H1 (cell line): ENCODE data around the gene MAN2A1. TPM values are rescaled to one million over a fixed set of nuclear protein-coding genes. Genes with fewer than 3 reads are reported as not detected.

Source experiments
- BACH1 ChIP-seq: IDR thresholded peaks from 2 replicates; pipeline ENCODE4 v1.6.1; 2012; ENCODE audit warnings: low read length, improper control_type of control experiment
- CTBP2 ChIP-seq: IDR thresholded peaks from 2 replicates; pipeline ENCODE4 v1.7.0; 2011; ENCODE audit warnings: borderline replicate concordance, mild to moderate bottlenecking, moderate library complexity, mixed read lengths, low read length; ENCODE audit not compliant: insufficient read depth, insufficient read length
- EZH2 ChIP-seq: fragments of 200-600 bp; sonication (generic); IDR thresholded peaks from 2 replicates; pipeline ENCODE4 v1.7.1; 2012; ENCODE audit warnings: low read depth, mild to moderate bottlenecking, moderate library complexity, low read length, inconsistent platforms; ENCODE audit not compliant: severe bottlenecking
- HDAC2 ChIP-seq, 2 experiments: fragments of 300-600 bp in 1 of 2; sonication (generic) in 1 of 2; IDR thresholded peaks; 2 replicates each; pipeline ENCODE4 v1.6.1; 2011 to 2012; ENCODE audit warnings: low read depth in 2 of 2, low read length in 2 of 2, mild to moderate bottlenecking in 2 of 2, moderate library complexity in 2 of 2, borderline replicate concordance in 1 of 2, inconsistent platforms in 1 of 2
- NRF1 ChIP-seq: IDR thresholded peaks from 2 replicates; pipeline ENCODE4 v1.6.1; 2011; ENCODE audit warnings: mild to moderate bottlenecking, low read depth, low read length, improper control_type of control experiment
- POLR2AphosphoS5 ChIP-seq: IDR thresholded peaks from 2 replicates; pipeline ENCODE4 v1.6.1; 2011; ENCODE audit warnings: low read depth, low read length
- YY1 ChIP-seq: IDR thresholded peaks from 2 replicates; pipeline ENCODE4 v1.6.1; 2011; ENCODE audit warnings: low read depth, mild to moderate bottlenecking, low read length
- polyA plus RNA-seq, 7 experiments: library from polyadenylated mRNA; depleted of rRNA in 3 of 7; stranded (reverse) in 5 of 7; unstranded in 2 of 7; fragments of >200 nt in 5 of 7; fragments of 200-250 nt in 2 of 7; gene quantifications; 1 replicate in 5 of 7; 2 replicates in 1 of 7; 4 replicates in 1 of 7; pipeline versions ENCODE4 v1.2.1 to v1.2.3, GENCODE V29; 2011 to 2013; ENCODE audit warnings: missing spikeins in 2 of 7, mixed read lengths in 2 of 7
- total RNA-seq: library from RNA; stranded (reverse); fragmentation: NEBNext Ultra II Directional; extraction: Animal tissue kit (Norgen Biotek cat#: 25700); gene quantifications from 2 replicates; pipeline ENCODE4 v1.2.1, GENCODE V29; 2021

The MAN2A1 gene
- total and polyA plus RNA-seq, 2 of the 8 experiments (the other 6 are each of a cell fraction or from before 2014, with no cell fraction given), result 29.1 to 102 TPM

- TF ChIP-seq POLR2AphosphoS5, result no peak
- no peak for TF ChIP-seq NRF1
- no peak for TF ChIP-seq EZH2
- no peak for TF ChIP-seq CTBP2
- no peak for TF ChIP-seq YY1
- TF ChIP-seq HDAC2 (IDR thresholded peaks at IDR 0.05; ENCODE audit: borderline replicate concordance in 1 of 2, low read depth in 2 of 2, low read length in 2 of 2), result no peak
- no peak for TF ChIP-seq BACH1
Observed at GRCh38 chr5:109713453-109713852, 23.7 kb downstream of the MAN2A1 start (continued).
